Adrenal gland (tissue), 12 donors: ENCODE results near the gene ITGB6. TPM values are rescaled to one million over a fixed set of nuclear protein-coding genes. Genes with fewer than 3 reads are reported as not detected.

Source experiments
- DNase-seq, 7 donors: peaks; one replicate each; pipeline ENCODE4 v3.0.0-alpha.2; 2019 to 2020
- H3K27ac ChIP-seq, 5 donors: fragments of 200-600 bp; sonication (generic) in 4 of 5; 1 replicate in 3 of 5; 2 replicates in 2 of 5; pipeline versions ENCODE4 v1.5.1 to v1.8.0; 2016 to 2020; ENCODE audit warnings: mild to moderate bottlenecking in 1 of 5
- H3K27me3 ChIP-seq: fragments of 200-600 bp; 2 replicates; pipeline ENCODE4 v1.8.0; 2021
- H3K36me3 ChIP-seq, 2 donors: fragments of 200-600 bp; replicated peaks in 1 of 2; 1 replicate in 1 of 2; 2 replicates in 1 of 2; pipeline versions ENCODE4 v1.5.1 to v1.8.0; 2018 to 2022
- H3K4me1 ChIP-seq, 2 donors: fragments of 200-600 bp; replicated peaks in 1 of 2; 1 replicate in 1 of 2; 2 replicates in 1 of 2; pipeline versions ENCODE4 v1.5.1 to v1.8.0; 2018 to 2021
- H3K4me3 ChIP-seq, 4 donors: fragments of 200-600 bp; sonication (generic) in 3 of 4; one replicate each; pipeline ENCODE4 v1.5.1; 2016 to 2018
- H3K9me3 ChIP-seq, 3 donors: fragments of 200-600 bp; sonication (generic) in 1 of 3; replicated peaks in 1 of 3; 1 replicate in 2 of 3; 2 replicates in 1 of 3; pipeline versions ENCODE4 v1.5.1 to v1.8.0; 2016 to 2021
- CTCF ChIP-seq, 6 experiments: fragments of 450-650 bp in 4 of 6; fragments of 200-600 bp in 2 of 6; sonication (generic) in 1 of 6; IDR thresholded peaks; 1 replicate in 5 of 6; 2 replicates in 1 of 6; pipeline versions ENCODE4 v1.5.1 to v1.8.0; 2016 to 2021; ENCODE audit warnings: antibody characterized with exemption in 6 of 6, mild to moderate bottlenecking in 2 of 6, moderate library complexity in 1 of 6
- POLR2A ChIP-seq, 2 donors: fragments of 450-650 bp; IDR thresholded peaks; one replicate each; pipeline ENCODE4 v1.6.1; 2017; ENCODE audit warnings: antibody characterized with exemption in 2 of 2, mild to moderate bottlenecking in 2 of 2, moderate library complexity in 1 of 2
- WGBS, 4 donors: extraction: QIAGEN DNeasy Blood & Tissue Kit in 2 of 4; methylation state at CpG; one replicate each; pipeline versions ENCODE4 v1.1.5 to v1.1.7; 2013 to 2017; 5-methylcytosine and 5-hydroxymethylcytosine counted together
- intact Hi-C, 2 donors: fragments of 100-400 bp; cut with DNase I; formaldehyde crosslinking; loops; one replicate each; pipeline versions ENCODE4 v1.14.1 to v1.15.0; 2022 to 2023
- polyA plus RNA-seq, 3 donors: library from polyadenylated mRNA; stranded (reverse); fragments of 200-250 nt in 2 of 3; fragments of 350-450 nt in 1 of 3; fragmentation: Illumina TruSeq in 1 of 3; extraction: RNeasy Lipid Tissue Mini Kit (QIAGEN cat#74804) in 1 of 3; gene quantifications; one replicate each; pipeline ENCODE4 v1.2.3, GENCODE V29; 2013 to 2014
- total RNA-seq, 9 donors: library from RNA; depleted of rRNA in 4 of 9; stranded (reverse); fragments of >200 nt in 4 of 9; fragments of 120-200 nt in 1 of 9; fragmentation: NEBNext Ultra II Directional in 1 of 9; extraction: Animal tissue kit (Norgen Biotek cat#: 25700) in 1 of 9; gene quantifications; one replicate each; pipeline versions ENCODE4 v1.1.0 to v1.2.4, GENCODE V29; 2013 to 2023
- donor health status: healthy with polysubstance abuse.
- donor health status: Bipolar disorder and iron deficiency.
- donor health status: DM: yes; HTN: yes; CAD: no.
- donor health status: DM: no; HTN: no; CAD: no.
- donor health status: DM: no; HTN: no; CAD: no.
- donor health status: DM: yes; HTN: yes; CAD: no.

ITGB6 gene
- total and polyA plus RNA-seq, 12 donors, result 0.08 to 0.53 (median 0.18) TPM; not detected in 9

- DNase-seq, result no peak
- H3K9me3 ChIP-seq, result no peaks in the 10 kb centered on the region
- no peak overlapping the region for H3K4me3 ChIP-seq
- H3K4me1 ChIP-seq, result no peaks in the 10 kb centered on the region
- H3K27me3 ChIP-seq, result no peaks in the 10 kb centered on the region
- no peaks in the 10 kb centered on the region for H3K36me3 ChIP-seq
- WGBS, 4 donors, result 79 to 84% (median 81%) methylated on average over 8 of the region's 8 CpGs
- H3K27ac ChIP-seq, result no peak overlapping the region
- intact Hi-C loops, result loop anchor here in 1 of 2 donors (5.0 kb wide), 1 partner anchor 100 kb away; no protein-coding TSS in a partner anchor
- TF ChIP-seq POLR2A (IDR thresholded peaks at IDR 0.05) (no peak), CTCF (IDR thresholded peaks at IDR 0.05) (no peak)
Observed at GRCh38 chr2:160111951-160112798, 87.9 kb downstream of the ITGB6 start.

- TF ChIP-seq POLR2A (IDR thresholded peaks at IDR 0.05) (no peak), CTCF (IDR thresholded peaks at IDR 0.05) (no peak)
- WGBS, 4 donors, result 71 to 83% (median 74%) methylated on average over 7 of the region's 7 CpGs
- intact Hi-C loops, result loop anchor here in 1 of 2 donors (5.0 kb wide), 1 partner anchor 102 kb away; no protein-coding TSS in a partner anchor
Observed at GRCh38 chr2:160110674-160111239, 89.3 kb downstream of the ITGB6 start.

GRCh38 chr2:160109939-160110673 is 90.0 kb downstream of the ITGB6 start:
- H3K4me3 ChIP-seq, result no peak overlapping the region
- H3K9me3 ChIP-seq, result no peaks in the 10 kb centered on the region
- TF ChIP-seq CTCF (IDR thresholded peaks at IDR 0.05) (peak; percentile 67 to 94 (median 88)), POLR2A (IDR thresholded peaks at IDR 0.05) (no peak)
- no peaks in the 10 kb centered on the region for H3K4me1 ChIP-seq
- no peaks in the 10 kb centered on the region for H3K27me3 ChIP-seq
- 41 to 44% (median 42%) methylated on average over 8 of the region's 8 CpGs for WGBS, 4 donors
- no peak overlapping the region for H3K27ac ChIP-seq
- H3K36me3 ChIP-seq, result no peaks in the 10 kb centered on the region
- DNase-seq, result peak; percentile 68 to 82 (median 74)
- intact Hi-C loops, result loop anchor here in 1 of 2 donors (5.0 kb wide), 1 partner anchor 102 kb away; no protein-coding TSS in a partner anchor

More at GRCh38 chr2:160110674-160111239, 89.3 kb downstream of the ITGB6 start:
- Histone ChIP-seq H3K27me3 (no peaks in the 10 kb centered on the region), H3K4me1 (no peaks in the 10 kb centered on the region), H3K27ac (no peak overlapping the region), H3K36me3 (no peaks in the 10 kb centered on the region), H3K9me3 (no peaks in the 10 kb centered on the region), H3K4me3 (no peak overlapping the region)
- DNase-seq, result no peak

- intact Hi-C loops, result no loop called here
- H3K4me1 ChIP-seq, result no peaks in the 10 kb centered on the region
Observed at GRCh38 chr2:160109243-160109642, 90.8 kb downstream of the ITGB6 start.

More at GRCh38 chr2:160109243-160109642, 90.8 kb downstream of the ITGB6 start:
- no peaks in the 10 kb centered on the region for H3K36me3 ChIP-seq
- 74 to 85% (median 80%) methylated on average over 3 of the region's 3 CpGs for WGBS, 4 donors
- H3K4me3 ChIP-seq, result no peak overlapping the region
- no peaks in the 10 kb centered on the region for H3K9me3 ChIP-seq
- no peak overlapping the region for H3K27ac ChIP-seq
- DNase-seq, result no peak
- no peaks in the 10 kb centered on the region for H3K27me3 ChIP-seq
- TF ChIP-seq POLR2A (IDR thresholded peaks at IDR 0.05), result no peak
- no peak for TF ChIP-seq CTCF (IDR thresholded peaks at IDR 0.05)
